Natural killer cell (primary cell): ENCODE data around the gene MAGED1. TPM values are rescaled to one million over a fixed set of nuclear protein-coding genes. Genes with fewer than 3 reads are reported as not detected.
A peak's percentile ranks its signal among the peaks of the same experiment; 100 is the strongest.
"Not testable (repeated sequence)": the region's sequence is repeated elsewhere in the genome, so short reads cannot be mapped to it uniquely, and the experiment has no call there.

Experiments used
- ATAC-seq, 3 donors: fragments of 150-1000 bp in 2 of 3; fragments of 200-7000 bp in 1 of 3; cut with Tn5 transposase; 1 replicate in 1 of 3; 2 replicates in 2 of 3; pipeline ENCODE4 v1.10.0; 2021; ENCODE audit warnings: mild to moderate bottlenecking in 2 of 3, moderate library complexity in 2 of 3
- DNase-seq, 2 donors: peaks; one replicate each; pipeline versions ENCODE4 v3.0.0 to v3.0.0-alpha.2; 2013 to 2021; ENCODE audit warnings: mixed read lengths in 1 of 2
- H3K27ac ChIP-seq: one replicate; pipeline ENCODE4 v1.5.1; 2013; ENCODE audit warnings: mild to moderate bottlenecking, low read length
- H3K27me3 ChIP-seq: one replicate; pipeline ENCODE4 v1.6.1; 2013; ENCODE audit warnings: low read length; ENCODE audit not compliant: control insufficient read depth, insufficient read depth
- H3K36me3 ChIP-seq: one replicate; pipeline ENCODE4 v1.6.1; 2013; ENCODE audit warnings: low read length; ENCODE audit not compliant: control insufficient read depth, insufficient read depth
- H3K4me1 ChIP-seq: one replicate; pipeline ENCODE4 v1.6.1; 2013; ENCODE audit warnings: low read length; ENCODE audit not compliant: control insufficient read depth, insufficient read depth
- H3K4me3 ChIP-seq: one replicate; pipeline ENCODE4 v1.5.1; 2013; ENCODE audit warnings: low read length
- H3K9me3 ChIP-seq: one replicate; pipeline ENCODE4 v1.6.1; 2013; ENCODE audit warnings: low read length; ENCODE audit not compliant: control insufficient read depth, insufficient read depth
- H3K27ac Mint-ChIP-seq, 2 donors: one replicate each; pipeline ENCODE4 v1.8.0; 2022; ENCODE audit warnings: mild to moderate bottlenecking in 2 of 2, mixed read lengths in 2 of 2, moderate library complexity in 1 of 2
- H3K27me3 Mint-ChIP-seq, 2 donors: one replicate each; pipeline ENCODE4 v1.8.0; 2022; ENCODE audit warnings: low read depth in 2 of 2, mixed read lengths in 2 of 2
- H3K36me3 Mint-ChIP-seq: one replicate; pipeline ENCODE4 v1.8.0; 2022; ENCODE audit warnings: mixed read lengths
- H3K4me1 Mint-ChIP-seq, 2 donors: one replicate each; pipeline ENCODE4 v1.8.0; 2022; ENCODE audit warnings: mixed read lengths in 2 of 2
- H3K4me3 Mint-ChIP-seq: one replicate; pipeline ENCODE4 v1.8.0; 2022; ENCODE audit warnings: mild to moderate bottlenecking, moderate library complexity, mixed read lengths
- H3K9me3 Mint-ChIP-seq, 2 donors: one replicate each; pipeline ENCODE4 v1.8.0; 2022; ENCODE audit warnings: mixed read lengths in 2 of 2
- WGBS: methylation state at CpG from one replicate; pipeline ENCODE4 v1.1.7; 2013; ENCODE audit warnings: missing lambda C conversion rate; ENCODE audit not compliant: insufficient coverage; 5-methylcytosine and 5-hydroxymethylcytosine counted together
- intact Hi-C: fragments of 100-400 bp; cut with micrococcal nuclease; formaldehyde crosslinking; loops from one replicate; pipeline ENCODE4 v1.14.2; 2022
- total RNA-seq, 4 donors: library from RNA; stranded (reverse); fragments of 120-200 nt in 1 of 4; gene quantifications; one replicate each; pipeline versions ENCODE4 v1.2.3 to v1.2.4, GENCODE V29; 2013 to 2022
- TF ChIP-seq, protein P1 (sequence below): fragments of 200-600 bp; IDR thresholded peaks from one replicate; pipeline ENCODE4 v1.8.0; 2022; ENCODE audit warnings: antibody characterized with exemption

Gene MAGED1
- total RNA-seq, 3 donors from 2014 or later (not counting 1 experiment from before 2014, with no cell fraction given): 36.8 to 39.0 (median 37.0) TPM

DNA sequence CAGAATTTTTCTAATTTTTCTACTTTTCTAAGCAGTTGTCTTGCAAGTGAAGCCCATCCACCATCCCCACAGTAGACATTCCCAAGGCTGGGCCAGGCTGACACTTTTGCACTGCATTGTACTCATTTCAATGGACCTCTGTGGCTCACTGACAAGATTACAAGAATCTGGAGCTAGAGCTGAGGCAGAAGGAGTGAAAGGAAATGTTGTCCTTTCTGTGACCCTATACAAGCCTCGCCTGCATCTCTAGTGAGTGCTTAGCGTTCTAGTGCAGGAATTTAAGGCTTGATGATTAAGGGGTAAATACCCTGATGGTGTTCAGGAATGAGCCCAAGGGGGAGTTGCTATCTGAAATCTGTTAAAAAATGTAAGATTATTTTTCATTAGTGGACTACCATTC, 6.3 kb downstream of the MAGED1 start:
- no peak overlapping the region for H3K4me3 ChIP-seq
- H3K27me3 Mint-ChIP-seq: no peaks in the 10 kb centered on the region
- TF ChIP-seq, protein P1, sequence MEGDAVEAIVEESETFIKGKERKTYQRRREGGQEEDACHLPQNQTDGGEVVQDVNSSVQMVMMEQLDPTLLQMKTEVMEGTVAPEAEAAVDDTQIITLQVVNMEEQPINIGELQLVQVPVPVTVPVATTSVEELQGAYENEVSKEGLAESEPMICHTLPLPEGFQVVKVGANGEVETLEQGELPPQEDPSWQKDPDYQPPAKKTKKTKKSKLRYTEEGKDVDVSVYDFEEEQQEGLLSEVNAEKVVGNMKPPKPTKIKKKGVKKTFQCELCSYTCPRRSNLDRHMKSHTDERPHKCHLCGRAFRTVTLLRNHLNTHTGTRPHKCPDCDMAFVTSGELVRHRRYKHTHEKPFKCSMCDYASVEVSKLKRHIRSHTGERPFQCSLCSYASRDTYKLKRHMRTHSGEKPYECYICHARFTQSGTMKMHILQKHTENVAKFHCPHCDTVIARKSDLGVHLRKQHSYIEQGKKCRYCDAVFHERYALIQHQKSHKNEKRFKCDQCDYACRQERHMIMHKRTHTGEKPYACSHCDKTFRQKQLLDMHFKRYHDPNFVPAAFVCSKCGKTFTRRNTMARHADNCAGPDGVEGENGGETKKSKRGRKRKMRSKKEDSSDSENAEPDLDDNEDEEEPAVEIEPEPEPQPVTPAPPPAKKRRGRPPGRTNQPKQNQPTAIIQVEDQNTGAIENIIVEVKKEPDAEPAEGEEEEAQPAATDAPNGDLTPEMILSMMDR: no peak
- no peaks in the 10 kb centered on the region for H3K9me3 Mint-ChIP-seq
- no peaks in the 10 kb centered on the region for H3K27me3 ChIP-seq
- no peak overlapping the region for H3K27ac ChIP-seq
- ATAC-seq (no peak), DNase-seq (no peak)
- peaks cover 0 to 4% of the 10 kb centered on the region in 2 donors for H3K4me1 Mint-ChIP-seq
- no peaks in the 10 kb centered on the region for H3K9me3 ChIP-seq
- intact Hi-C loops: no loop called here
- H3K27ac Mint-ChIP-seq: no peak overlapping the region
- H3K36me3 Mint-ChIP-seq: no peaks in the 10 kb centered on the region
- 92% methylated on average over 2 of the region's 2 CpGs for WGBS
- H3K36me3 ChIP-seq: peaks cover 14% of the 10 kb centered on the region
- peaks cover 9% of the 10 kb centered on the region for H3K4me1 ChIP-seq
- H3K4me3 Mint-ChIP-seq: no peak overlapping the region

DNA sequence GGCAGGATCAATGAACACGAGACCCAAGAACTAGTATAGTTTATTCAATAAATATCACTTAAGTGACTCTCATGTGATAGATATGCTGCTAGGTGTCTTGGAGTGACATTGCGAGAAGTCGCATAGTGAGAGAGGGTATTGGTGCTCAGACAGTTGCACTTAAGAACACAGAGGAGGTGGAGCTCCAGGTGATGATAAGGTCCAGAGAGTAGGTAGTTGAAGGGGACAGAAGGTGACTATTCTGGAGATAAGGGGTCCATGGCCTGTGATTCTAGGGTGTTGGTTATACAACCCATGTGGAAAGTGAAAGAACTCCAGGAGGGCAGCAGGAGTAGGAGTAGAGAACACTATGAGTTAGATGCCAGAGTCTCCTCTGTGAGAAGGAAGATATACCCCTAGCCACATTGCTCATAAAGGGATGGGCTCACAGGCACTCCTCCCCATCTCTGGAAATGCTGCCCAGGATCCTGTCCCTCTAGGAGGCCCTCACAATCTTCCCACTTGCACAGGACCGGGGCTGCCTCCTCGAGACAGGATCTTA, 9.2 kb downstream of the MAGED1 start:
- TF ChIP-seq, protein P1: no peak
- H3K4me1 Mint-ChIP-seq: no peaks in the 10 kb centered on the region
- ATAC-seq (no peak), DNase-seq (no peak)
- H3K9me3 Mint-ChIP-seq: no peaks in the 10 kb centered on the region
- no peak overlapping the region for H3K27ac ChIP-seq
- WGBS: 96% methylated on average over 2 of the region's 5 CpGs
- H3K4me3 Mint-ChIP-seq: no peak overlapping the region
- peaks cover 14% of the 10 kb centered on the region for H3K36me3 ChIP-seq
- no peaks in the 10 kb centered on the region for H3K9me3 ChIP-seq
- no peak overlapping the region for H3K4me3 ChIP-seq
- intact Hi-C loops: no loop called here
- H3K27me3 ChIP-seq: no peaks in the 10 kb centered on the region
- no peaks in the 10 kb centered on the region for H3K4me1 ChIP-seq
- no peaks in the 10 kb centered on the region for H3K36me3 Mint-ChIP-seq
- no peaks in the 10 kb centered on the region for H3K27me3 Mint-ChIP-seq
- H3K27ac Mint-ChIP-seq: peak overlapping the region in 1 of 2 donors; percentile 8

DNA sequence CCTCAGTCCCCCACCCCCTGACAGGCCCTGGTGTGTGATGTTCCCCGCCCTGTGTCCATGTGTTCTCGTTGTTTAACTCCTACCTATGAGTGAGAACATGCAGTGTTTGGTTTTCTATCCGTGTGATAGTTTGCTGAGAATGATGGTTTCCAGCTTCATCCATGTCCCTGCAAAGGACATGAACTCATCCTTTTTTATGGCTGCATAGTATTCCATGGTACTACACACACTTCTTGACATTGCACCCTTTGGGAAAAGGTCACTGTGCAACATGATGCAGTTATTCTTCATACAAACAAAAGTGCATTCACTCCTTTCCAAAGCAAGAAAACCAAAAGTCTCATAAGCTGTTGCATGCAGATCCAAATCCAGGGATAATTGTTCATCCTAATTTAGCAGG, 11.7 kb downstream of the MAGED1 start:
- H3K4me3 ChIP-seq, H3K27ac Mint-ChIP-seq, intact Hi-C loops, H3K4me3 Mint-ChIP-seq, H3K9me3 Mint-ChIP-seq, H3K36me3 ChIP-seq, H3K27me3 Mint-ChIP-seq, H3K4me1 ChIP-seq, ATAC-seq, H3K27me3 ChIP-seq, DNase-seq, H3K9me3 ChIP-seq, H3K27ac ChIP-seq, H3K36me3 Mint-ChIP-seq, H3K4me1 Mint-ChIP-seq: not testable (repeated sequence)
- WGBS: 100% methylated on average over 1 of the region's 3 CpGs

DNA sequence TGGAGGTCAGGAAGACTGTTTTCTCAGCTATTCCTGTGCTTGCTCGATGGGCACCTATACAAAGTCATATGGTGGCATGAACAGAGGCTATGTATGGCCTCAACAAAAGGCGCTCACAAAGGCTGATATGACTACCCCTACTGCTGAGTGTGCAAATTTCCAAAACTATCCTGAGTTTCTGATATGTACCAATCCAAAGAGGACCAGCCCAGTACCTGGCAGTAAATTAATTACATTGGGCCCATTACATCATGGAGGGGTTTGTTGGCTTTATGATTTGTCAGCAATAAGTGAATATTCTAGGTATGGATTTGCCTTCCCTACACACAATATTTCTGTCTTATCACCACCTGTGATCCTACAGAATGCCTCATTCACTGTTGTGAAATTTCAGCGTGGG, 12.3 kb downstream of the MAGED1 start:
- no peaks in the 10 kb centered on the region for H3K4me1 Mint-ChIP-seq
- H3K36me3 ChIP-seq: peaks cover 5% of the 10 kb centered on the region
- no peaks in the 10 kb centered on the region for H3K9me3 Mint-ChIP-seq
- no peaks in the 10 kb centered on the region for H3K36me3 Mint-ChIP-seq
- WGBS: 90% methylated on average over 2 of the region's 3 CpGs
- H3K27me3 Mint-ChIP-seq: peaks cover 0 to 4% of the 10 kb centered on the region in 2 donors
- ATAC-seq: no peak
- intact Hi-C loops: no loop called here
- no peak overlapping the region for H3K27ac Mint-ChIP-seq
- H3K4me1 ChIP-seq: no peaks in the 10 kb centered on the region
- H3K27ac ChIP-seq: no peak overlapping the region
- TF ChIP-seq, protein P1: no peak
- no peaks in the 10 kb centered on the region for H3K27me3 ChIP-seq
- H3K4me3 ChIP-seq: no peak overlapping the region
- DNase-seq: no peak
- H3K4me3 Mint-ChIP-seq: no peak overlapping the region
- H3K9me3 ChIP-seq: no peaks in the 10 kb centered on the region
